PC-3 (cell line): ENCODE results near the gene NFIX. TPM values are rescaled to one million over a fixed set of nuclear protein-coding genes. Genes with fewer than 3 reads are reported as not detected.

Experiments
- ATAC-seq: fragments of 200-7000 bp; cut with Tn5 transposase; 2 replicates; pipeline ENCODE4 v1.9.1; 2020; ENCODE audit warnings: mild to moderate bottlenecking, moderate library complexity
- BruUV-seq: library from RNA; stranded (reverse); fragments of 400-500 nt; replicated peaks from 2 replicates; lab custom pipeline; 2021; lab: Mats Ljungman, UMichigan
- CTCF ChIA-PET: fragments of 300-600 bp; sonication (Branson Sonifier 250); formaldehyde crosslinking; loops from one replicate; lab custom pipeline; 2022; ENCODE audit warnings: antibody characterized with exemption; lab: Charles Lee
- POLR2A ChIA-PET: fragments of 300-600 bp; sonication (Branson Sonifier 250); formaldehyde crosslinking; loops from one replicate; lab custom pipeline; 2022; ENCODE audit warnings: antibody characterized with exemption; ENCODE audit not compliant: unreplicated experiment; lab: Charles Lee
- DNase-seq: peaks from one replicate; pipeline ENCODE4 v3.0.0-alpha.2; 2015
- H2AFZ ChIP-seq: fragments of 300-600 bp; sonication (generic); 2 replicates; pipeline ENCODE4 v1.6.0; 2016; ENCODE audit warnings: antibody characterized with exemption, low read length
- H3F3A ChIP-seq: fragments of 300-600 bp; sonication (generic); one replicate; pipeline ENCODE4 v1.6.0; 2017; ENCODE audit warnings: antibody characterized with exemption, low read length, control low read depth, mild to moderate bottlenecking; ENCODE audit not compliant: unreplicated experiment
- H3K27ac ChIP-seq: fragments of 300-600 bp; sonication (generic); 2 replicates; pipeline ENCODE4 v1.5.1; 2016; ENCODE audit warnings: mild to moderate bottlenecking, low read length
- H3K27me3 ChIP-seq: fragments of 300-600 bp; sonication (generic); 2 replicates; pipeline ENCODE4 v1.6.1; 2016; ENCODE audit warnings: low read length, mixed read lengths
- H3K36me3 ChIP-seq: fragments of 300-600 bp; sonication (generic); 2 replicates; pipeline ENCODE4 v1.6.1; 2016; ENCODE audit warnings: low read depth, mixed run types, low read length, mixed read lengths
- H3K4me1 ChIP-seq: fragments of 300-600 bp; sonication (generic); 2 replicates; pipeline ENCODE4 v1.5.1; 2016; ENCODE audit warnings: low read length; ENCODE audit not compliant: insufficient read depth
- H3K4me2 ChIP-seq: fragments of 300-600 bp; sonication (generic); 2 replicates; pipeline ENCODE4 v1.6.0; 2016; ENCODE audit warnings: low read length
- H3K4me3 ChIP-seq: fragments of 300-600 bp; sonication (generic); 2 replicates; pipeline ENCODE4 v1.5.1; 2016; ENCODE audit warnings: mild to moderate bottlenecking, low read length, mixed read lengths
- H3K79me2 ChIP-seq: fragments of 300-600 bp; sonication (generic); 2 replicates; pipeline ENCODE4 v1.6.1; 2017; ENCODE audit warnings: low read length, mixed read lengths
- H3K9ac ChIP-seq: fragments of 300-600 bp; sonication (generic); 2 replicates; pipeline ENCODE4 v1.6.0; 2016; ENCODE audit warnings: mild to moderate bottlenecking, low read length
- H3K9me2 ChIP-seq: fragments of 300-600 bp; sonication (generic); replicated peaks from 2 replicates; pipeline ENCODE4 v1.6.1; 2016; ENCODE audit warnings: mixed run types, low read length, mixed read lengths
- H3K9me3 ChIP-seq: fragments of 300-600 bp; sonication (generic); 2 replicates; pipeline ENCODE4 v1.6.1; 2016; ENCODE audit warnings: low read length, mixed read lengths
- H4K20me1 ChIP-seq: fragments of 300-600 bp; sonication (generic); 2 replicates; pipeline ENCODE4 v1.6.1; 2016; ENCODE audit warnings: low read length, mixed read lengths
- CTCF ChIP-seq: fragments of 300-600 bp; sonication (generic); conservative IDR thresholded peaks from 2 replicates; pipeline ENCODE4 v1.5.1; 2017; ENCODE audit warnings: antibody characterized with exemption, low read depth, mild to moderate bottlenecking, low read length
- EZH2 ChIP-seq: fragments of 300-600 bp; sonication (generic); IDR thresholded peaks from one replicate; pipeline ENCODE4 v1.6.1; 2017; ENCODE audit warnings: antibody characterized with exemption, mild to moderate bottlenecking, low read length; ENCODE audit not compliant: unreplicated experiment
- EZH2phosphoT487 ChIP-seq: fragments of 300-600 bp; sonication (generic); IDR thresholded peaks from 2 replicates; pipeline ENCODE4 v1.6.1; 2018; ENCODE audit warnings: mild to moderate bottlenecking, antibody characterized with exemption, low read length, borderline replicate concordance
- intact Hi-C: fragments of 100-400 bp; cut with micrococcal nuclease; formaldehyde crosslinking; loops from 2 replicates; pipeline ENCODE4 v1.9.0; 2023
- total RNA-seq: library from RNA; depleted of rRNA; stranded (reverse); fragments of >200 nt; gene quantifications from 2 replicates; pipeline ENCODE4 v1.2.3, GENCODE V29; 2014

The NFIX gene
- total RNA-seq, 1 experiment from 2014 or later, result 43.3 TPM

- intact Hi-C loops, result no loop called here
- no peaks in the 10 kb centered on the region for H3K4me1 ChIP-seq
- ATAC-seq (no peak), DNase-seq (no peak)
- no peaks in the 10 kb centered on the region for H3K9me2 ChIP-seq
- no peaks in the 10 kb centered on the region for H3K9me3 ChIP-seq
- TF ChIP-seq CTCF (no peak), EZH2 (no peak), EZH2phosphoT487 (no peak)
- POLR2A ChIA-PET, result no interaction called here
- H3K27me3 ChIP-seq, result no peaks in the 10 kb centered on the region
- no peak overlapping the region for H3K27ac ChIP-seq
- no peak overlapping the region for H3K9ac ChIP-seq
- no peak overlapping the region for H3K4me2 ChIP-seq
- no TSS peak for BruUV-seq
- H3K4me3 ChIP-seq, result no peak overlapping the region
- peaks cover 34% of the 10 kb centered on the region for H4K20me1 ChIP-seq
- peaks cover 4% of the 10 kb centered on the region for H3F3A ChIP-seq
- CTCF ChIA-PET, result interaction anchor here (1.1 kb wide), 1 partner anchor 152 kb away, joined by 3 read pairs; no protein-coding TSS in a partner anchor
- no peak overlapping the region for H2AFZ ChIP-seq
- peaks cover 99% of the 10 kb centered on the region for H3K79me2 ChIP-seq
- peaks cover 13% of the 10 kb centered on the region for H3K36me3 ChIP-seq
Observed at GRCh38 chr19:13129384-13129783, 134.1 kb downstream of the NFIX start.

- Histone ChIP-seq H3K4me3 (no peak overlapping the region), H3K9me3 (no peaks in the 10 kb centered on the region), H3F3A (peaks cover 4% of the 10 kb centered on the region), H3K27ac (no peak overlapping the region), H3K9me2 (no peaks in the 10 kb centered on the region), H2AFZ (no peak overlapping the region), H3K36me3 (peaks cover 26% of the 10 kb centered on the region), H3K4me1 (no peaks in the 10 kb centered on the region), H3K27me3 (no peaks in the 10 kb centered on the region), H3K4me2 (no peak overlapping the region), H4K20me1 (peaks cover 30% of the 10 kb centered on the region), H3K79me2 (peaks cover 93% of the 10 kb centered on the region), H3K9ac (no peak overlapping the region)
- POLR2A ChIA-PET, result interaction anchor here (0.7 kb wide), 1 partner anchor 31 kb away, joined by 3 read pairs; no protein-coding TSS in a partner anchor
- DNase-seq (no peak), ATAC-seq (no peak)
- BruUV-seq, result no TSS peak
- TF ChIP-seq EZH2phosphoT487 (no peak), EZH2 (no peak), CTCF (no peak)
- intact Hi-C loops, result no loop called here
- CTCF ChIA-PET, result no interaction called here
Observed at GRCh38 chr19:13130886-13131490, 135.7 kb downstream of the NFIX start.

GRCh38 chr19:13132471-13133180 is 137.4 kb downstream of the NFIX start:
- Histone ChIP-seq H3K9ac (no peak overlapping the region), H3K4me1 (no peaks in the 10 kb centered on the region), H3F3A (peaks cover 4% of the 10 kb centered on the region), H2AFZ (no peak overlapping the region), H3K4me2 (no peak overlapping the region), H3K27ac (no peak overlapping the region), H3K9me3 (no peaks in the 10 kb centered on the region), H3K27me3 (no peaks in the 10 kb centered on the region), H4K20me1 (peaks cover 30% of the 10 kb centered on the region), H3K36me3 (peaks cover 36% of the 10 kb centered on the region; the same call in 1 of the 2 replicates), H3K9me2 (no peaks in the 10 kb centered on the region), H3K79me2 (peaks cover 77% of the 10 kb centered on the region), H3K4me3 (no peak overlapping the region)
- TF ChIP-seq EZH2, result no peak
- TF ChIP-seq EZH2phosphoT487, result no peak
- no peak for TF ChIP-seq CTCF
- intact Hi-C loops, result no loop called here
- CTCF ChIA-PET, result no interaction called here
- POLR2A ChIA-PET, result interaction anchor here (0.7 kb wide), 2 partner anchors 10 to 119 kb away, joined by 3 to 18 read pairs; no protein-coding TSS in a partner anchor
- DNase-seq (peak; percentile 28), ATAC-seq (no peak)
- no TSS peak for BruUV-seq
